ENCODE data around the gene MB.
A peak's percentile ranks its signal among the peaks of the same experiment; 100 is the strongest.
"Not testable (repeated sequence)": the region's sequence is repeated elsewhere in the genome, so short reads cannot be mapped to it uniquely, and the experiment has no call there.

MB gene

DNA sequence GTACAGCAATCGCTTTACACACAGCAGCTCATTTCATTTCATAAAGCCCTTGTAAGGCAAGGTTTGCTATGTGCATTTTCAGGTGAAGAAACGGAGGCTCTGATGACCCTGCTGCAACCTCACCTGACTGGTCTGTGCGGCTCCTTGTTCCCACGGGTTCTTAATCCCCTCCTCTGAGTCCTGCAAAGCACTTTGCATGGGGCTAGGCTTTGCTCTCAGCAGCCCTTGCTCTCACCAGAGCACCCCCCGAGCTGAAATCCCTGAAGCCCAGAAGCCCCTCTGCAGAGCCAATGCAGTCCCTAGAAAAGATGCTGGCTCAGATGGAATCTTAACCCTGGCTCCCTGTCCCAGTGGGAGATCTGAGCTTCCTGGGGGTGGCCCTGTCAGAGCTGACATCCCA, 20.1 kb upstream of the MB start:
- no peak for DNase-seq (ENCODE audit: low read depth)

DNA sequence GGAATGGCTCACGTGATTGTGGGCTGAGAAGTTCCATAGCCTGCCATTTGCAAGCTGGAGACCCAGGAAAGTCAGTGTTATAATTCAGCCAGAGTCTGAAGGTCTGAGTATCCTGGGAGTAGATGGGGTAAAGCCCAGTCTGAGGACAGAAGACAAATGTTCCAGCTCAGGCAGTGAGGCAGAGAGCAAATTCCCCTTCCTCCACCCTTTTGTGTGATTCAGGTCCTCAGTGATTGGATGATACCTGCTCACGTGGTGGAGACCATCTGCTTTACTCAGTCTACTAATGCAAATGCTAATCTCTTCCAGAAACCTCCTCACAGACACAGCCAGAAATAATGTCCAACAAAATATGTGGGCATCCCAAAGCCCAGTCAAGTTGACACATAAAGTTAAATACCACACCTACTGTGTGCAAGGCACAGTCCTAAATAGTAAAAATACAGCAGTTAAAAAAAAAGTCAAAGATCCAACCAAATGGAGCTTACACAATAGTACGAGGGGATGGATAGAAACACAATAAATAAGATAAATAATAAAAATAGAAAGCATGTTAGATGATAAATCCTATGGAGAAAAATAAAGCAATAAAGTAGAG, 17.9 kb upstream of the MB start:
- no peak for DNase-seq (ENCODE audit: low read depth)

DNA sequence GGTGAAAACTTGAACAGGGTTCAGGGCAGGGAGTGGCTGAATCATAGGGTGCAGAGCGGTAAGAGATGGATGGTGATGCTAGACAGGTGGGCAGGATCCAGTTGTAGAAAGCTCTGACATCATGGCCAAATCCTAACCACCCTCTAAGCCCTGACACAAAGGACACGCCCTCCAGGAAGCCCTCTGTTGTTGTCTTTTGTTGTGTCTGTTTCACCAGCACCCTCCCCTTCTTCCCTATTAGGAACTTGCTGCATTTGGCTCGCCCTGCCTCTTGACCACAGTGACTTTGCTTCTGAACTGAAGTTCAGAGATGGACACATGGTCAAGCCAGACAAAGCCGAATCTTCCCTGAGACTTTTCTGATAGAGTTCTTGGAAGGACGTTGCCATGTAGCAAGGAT, 16.9 kb upstream of the MB start:
- DNase-seq (ENCODE audit: low read depth) = no peak

DNA sequence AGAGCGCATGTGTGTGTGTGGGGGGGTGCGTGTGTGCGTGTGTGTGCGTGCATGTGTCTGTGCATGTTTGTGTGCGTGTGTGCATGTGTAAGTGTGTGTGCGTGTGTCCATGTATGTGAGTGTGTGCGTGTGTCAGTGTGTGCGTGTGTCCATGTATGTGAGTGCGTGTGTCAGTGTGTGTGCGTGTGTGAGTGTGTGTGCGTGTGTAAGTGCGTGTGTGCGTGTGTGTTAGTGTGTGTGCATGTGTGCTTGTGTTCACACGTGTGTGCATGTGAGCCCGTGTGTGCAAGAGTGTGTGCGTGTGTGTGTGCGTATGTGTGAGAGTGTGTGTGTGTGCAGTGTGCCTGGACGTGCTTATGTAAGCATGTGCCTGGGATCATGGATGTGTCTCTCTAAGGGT, 16.4 kb upstream of the MB start:
- no peak for DNase-seq (ENCODE audit: low read depth)

DNA sequence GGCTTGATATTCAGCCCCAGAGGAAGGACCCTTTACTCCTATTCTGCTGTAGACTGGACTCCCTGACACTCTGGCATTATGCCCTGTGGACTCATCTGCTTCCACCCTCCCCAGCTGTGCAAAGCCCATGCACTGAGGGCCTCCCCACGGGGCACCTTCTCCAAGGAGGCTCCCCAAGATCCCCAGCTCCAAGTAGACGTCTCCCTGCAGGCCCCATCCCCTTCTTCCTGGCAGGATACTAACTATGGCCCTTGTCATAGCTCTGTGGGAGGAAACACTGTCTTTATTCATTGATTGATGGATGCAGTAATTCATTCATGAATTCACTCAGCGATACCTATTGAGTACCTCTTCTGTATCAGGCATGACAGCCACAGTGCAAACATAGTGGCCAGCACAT, 15.8 kb upstream of the MB start:
- DNase-seq (ENCODE audit: low read depth) = no peak

DNA sequence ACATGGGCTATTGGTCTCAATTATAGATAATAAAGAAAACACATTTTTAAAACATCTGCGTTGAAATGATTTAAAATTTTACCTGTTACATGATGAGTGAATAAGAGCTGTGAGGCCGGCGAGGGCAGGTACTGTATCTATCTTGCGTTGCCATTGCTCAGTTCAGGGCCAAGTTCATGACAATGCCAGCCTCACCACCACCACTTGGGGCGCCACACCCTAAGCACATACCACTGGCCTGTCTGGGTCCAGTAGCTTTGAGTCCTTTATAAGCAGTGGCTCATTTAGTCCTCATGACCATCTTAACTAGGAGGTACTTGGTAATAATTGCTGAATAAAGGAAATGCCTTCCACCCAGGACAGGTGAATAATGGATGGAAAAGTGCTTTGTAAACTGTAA, 14.5 kb upstream of the MB start:
- DNase-seq (ENCODE audit: low read depth) = no peak

DNA sequence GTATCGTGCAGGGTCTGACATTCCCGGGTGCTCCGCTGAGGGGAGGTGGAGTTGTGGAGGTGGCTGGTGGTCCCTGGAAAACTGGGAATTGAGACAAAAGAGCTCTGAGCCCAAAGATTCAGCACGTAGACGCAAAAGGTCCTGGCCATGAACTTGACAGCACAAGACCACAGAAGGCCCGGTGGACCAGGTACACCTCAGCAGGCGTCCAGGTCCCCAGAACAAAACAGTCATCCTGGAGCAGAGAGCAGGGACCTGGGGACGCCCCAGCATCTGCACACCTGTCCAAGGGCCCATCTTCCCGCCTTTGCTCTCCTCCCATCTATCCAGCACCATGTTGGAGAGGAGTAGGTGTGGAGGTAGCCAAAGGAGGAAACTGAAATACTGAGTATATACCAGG, 13.8 kb upstream of the MB start:
- no peak for DNase-seq (ENCODE audit: low read depth)

DNA sequence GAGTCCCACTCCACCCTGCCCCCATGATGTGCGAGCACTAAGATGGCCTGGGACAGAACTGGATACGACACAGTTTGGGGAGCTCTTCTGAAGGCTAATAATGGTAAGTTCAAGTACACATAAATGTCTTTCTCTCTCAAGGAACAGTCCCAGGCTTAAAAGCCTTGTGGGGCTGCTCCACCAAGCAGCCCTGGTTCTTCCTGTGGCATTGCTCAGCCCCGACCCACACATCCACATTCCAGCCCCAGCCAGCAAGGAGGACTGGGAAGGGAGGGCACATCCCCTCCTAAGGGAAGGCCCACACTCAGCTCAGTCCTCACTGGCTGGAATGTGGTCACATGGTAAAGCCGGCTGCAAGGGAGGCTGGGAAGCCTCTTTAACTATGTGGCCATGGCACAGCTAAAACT, 13.3 kb upstream of the MB start:
- no peak for DNase-seq (ENCODE audit: low read depth)

DNA sequence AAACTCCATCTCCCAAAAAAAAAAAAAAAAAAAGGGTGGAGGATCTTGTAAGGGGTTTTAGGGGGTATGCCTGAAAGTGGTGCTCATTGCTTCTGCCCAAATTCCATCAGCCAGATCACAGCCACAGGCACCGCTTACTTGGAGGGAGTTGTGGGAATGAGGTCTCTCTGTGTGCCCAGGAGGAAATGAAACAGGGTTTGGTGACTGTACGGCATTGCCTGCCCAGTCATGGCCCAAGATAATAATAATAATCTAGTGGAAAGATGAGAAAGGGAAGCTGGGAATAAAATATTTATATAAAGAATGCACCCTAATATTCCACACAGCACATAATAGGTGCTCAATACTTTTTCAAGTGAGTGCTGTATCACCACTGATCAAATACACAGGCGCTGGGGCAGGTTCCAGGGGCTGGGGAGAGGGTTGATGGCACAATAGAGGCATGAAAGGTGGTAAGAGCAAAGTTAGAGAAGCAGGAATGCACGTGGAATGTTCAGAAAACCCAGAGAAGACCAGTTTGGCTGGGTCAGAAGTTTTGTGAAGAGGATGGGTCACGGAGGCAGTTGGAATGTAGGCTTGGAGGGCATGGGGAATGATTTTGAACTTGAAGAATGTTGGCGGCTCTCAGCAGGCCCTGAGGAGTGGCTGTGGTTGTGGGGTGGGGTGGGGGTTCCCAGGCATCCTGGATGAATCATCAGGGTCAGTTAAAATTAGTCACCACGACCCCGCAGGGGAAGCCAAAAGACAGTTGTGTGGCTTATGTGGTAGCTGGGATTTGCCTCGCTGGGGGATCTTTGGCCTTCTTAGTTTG, 12.5 kb upstream of the MB start:
- peak; percentile 98 for DNase-seq (ENCODE audit: low read depth)

DNA sequence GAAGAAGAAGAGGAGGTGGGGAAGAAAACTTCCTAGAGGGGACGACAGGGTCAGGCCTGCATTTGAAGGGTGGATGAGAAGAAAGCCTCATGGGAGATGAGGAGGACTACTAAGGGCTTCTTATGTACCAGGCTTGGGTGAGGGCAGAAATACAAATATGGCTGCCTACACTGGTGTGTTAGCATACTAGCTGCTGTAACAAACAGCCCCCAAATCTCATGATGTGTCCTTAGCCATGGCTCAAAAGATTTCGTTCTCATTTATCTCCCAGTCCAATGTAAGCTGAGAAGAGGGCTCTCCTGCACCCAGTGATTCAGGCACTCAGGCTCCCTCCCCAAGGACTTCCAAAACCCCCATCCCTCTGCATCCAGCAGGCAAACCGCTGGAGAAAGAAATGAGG, 11.6 kb upstream of the MB start:
- no peak for DNase-seq (ENCODE audit: low read depth)

DNA sequence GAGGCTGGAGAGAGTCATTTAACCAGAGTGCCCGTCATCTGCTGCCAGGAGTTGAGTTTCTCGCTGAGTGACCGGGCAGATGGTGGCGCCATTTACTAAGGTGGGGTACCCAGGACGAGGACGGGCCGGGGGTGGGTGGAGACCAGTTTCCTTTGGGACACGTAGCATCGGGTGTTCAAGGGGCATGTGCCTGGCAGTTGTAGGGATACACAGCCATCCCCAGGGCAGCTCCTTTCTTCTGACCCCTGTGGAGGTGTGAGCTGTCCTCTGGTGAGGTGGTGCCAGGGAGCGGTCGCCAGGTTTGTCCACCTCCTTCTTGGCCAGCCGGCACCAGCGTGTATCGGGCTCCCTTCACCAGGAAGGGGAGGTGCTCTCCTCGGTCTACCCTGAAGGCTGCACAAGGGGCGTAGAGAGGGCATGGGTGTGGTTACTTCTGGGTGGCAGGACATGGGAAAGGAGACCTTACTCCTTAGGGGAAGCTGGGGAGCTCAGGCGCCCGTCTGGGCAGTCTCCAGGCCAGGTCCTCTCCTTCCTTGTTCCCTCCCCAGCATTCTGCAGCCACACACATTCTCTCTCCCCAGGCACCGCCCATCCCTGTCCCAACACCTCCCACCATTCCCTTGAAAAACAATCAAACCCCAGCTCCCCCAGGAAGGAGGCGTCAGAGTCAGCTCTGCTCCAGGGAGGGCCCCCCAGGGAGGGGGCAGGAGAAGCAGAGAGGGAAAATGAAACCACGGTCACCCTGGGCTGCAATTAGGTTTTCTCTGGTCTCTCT, 10.3 kb upstream of the MB start:
- DNase-seq (ENCODE audit: low read depth) = peak; percentile 91

DNA sequence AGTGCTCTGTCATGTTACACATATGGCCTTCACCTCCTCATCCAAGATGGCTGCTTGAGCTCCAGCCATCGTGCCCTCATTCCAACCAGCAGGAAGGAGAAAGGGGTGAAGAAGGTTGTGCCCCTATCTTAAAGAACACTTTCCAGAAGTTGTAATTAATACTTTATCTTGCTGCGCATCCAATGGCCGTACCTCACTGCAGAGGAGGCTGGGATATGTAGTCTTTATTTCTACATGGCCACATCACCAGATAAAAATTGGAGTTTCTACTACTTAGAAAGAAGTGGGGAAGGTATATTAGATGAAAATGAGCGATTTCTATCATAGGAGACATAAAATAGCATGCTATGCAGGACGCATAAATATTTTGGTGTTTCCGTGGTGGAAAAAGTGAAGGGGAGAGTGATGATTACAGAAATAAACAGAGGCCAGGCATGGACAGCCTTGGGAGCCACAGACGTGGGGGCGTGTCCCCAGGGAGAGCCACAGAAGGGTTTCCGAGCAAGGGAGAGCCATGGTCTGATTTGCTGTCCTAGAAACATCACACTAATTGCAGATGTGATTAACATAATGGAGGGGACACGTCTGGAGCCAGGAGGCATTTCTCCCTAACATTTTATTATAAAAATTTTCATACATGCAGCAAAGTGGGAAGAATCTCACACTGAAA, 8.8 kb upstream of the MB start:
- DNase-seq (ENCODE audit: low read depth) = no peak

DNA sequence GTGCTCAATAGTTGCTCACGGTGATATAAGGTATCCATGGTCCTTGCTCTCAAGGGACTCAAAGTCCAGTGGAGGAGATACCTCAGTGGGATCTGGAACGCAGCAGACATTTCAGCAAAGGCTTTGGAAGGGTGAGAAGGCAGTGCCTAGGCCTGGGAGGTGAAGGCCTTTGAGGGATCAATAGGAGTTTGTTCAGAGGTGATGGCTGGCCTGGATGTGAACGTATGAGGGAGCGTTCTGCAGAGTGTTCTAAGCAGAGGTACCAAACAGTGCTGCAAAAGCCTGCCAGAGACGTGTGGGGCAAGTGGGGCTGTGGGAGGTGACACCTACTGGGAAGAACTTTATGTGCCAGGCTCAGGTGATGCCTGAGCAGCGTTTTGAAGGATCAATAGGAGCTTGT, 7.4 kb upstream of the MB start:
- no peak for DNase-seq (ENCODE audit: low read depth)

DNA sequence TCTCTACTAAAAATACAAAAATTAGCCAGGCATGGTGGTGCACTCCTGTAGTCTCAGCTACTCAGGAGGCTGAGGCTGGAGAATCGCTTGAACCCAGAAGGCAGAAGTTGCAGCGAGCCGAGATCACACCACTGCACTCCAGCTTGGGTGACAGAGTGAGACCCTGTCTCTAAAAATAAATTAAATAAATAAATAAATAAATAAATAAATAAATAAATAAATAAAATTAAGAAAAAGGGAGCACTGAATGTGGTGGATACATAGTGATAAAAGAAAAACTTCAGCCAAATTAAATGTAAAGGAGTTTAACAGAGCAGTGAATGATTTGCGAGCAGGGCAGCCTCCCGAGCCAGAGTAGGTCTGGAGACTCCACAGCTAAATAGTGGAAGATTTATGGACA, 6.8 kb upstream of the MB start:
- DNase-seq (ENCODE audit: low read depth) = not testable (repeated sequence)

DNA sequence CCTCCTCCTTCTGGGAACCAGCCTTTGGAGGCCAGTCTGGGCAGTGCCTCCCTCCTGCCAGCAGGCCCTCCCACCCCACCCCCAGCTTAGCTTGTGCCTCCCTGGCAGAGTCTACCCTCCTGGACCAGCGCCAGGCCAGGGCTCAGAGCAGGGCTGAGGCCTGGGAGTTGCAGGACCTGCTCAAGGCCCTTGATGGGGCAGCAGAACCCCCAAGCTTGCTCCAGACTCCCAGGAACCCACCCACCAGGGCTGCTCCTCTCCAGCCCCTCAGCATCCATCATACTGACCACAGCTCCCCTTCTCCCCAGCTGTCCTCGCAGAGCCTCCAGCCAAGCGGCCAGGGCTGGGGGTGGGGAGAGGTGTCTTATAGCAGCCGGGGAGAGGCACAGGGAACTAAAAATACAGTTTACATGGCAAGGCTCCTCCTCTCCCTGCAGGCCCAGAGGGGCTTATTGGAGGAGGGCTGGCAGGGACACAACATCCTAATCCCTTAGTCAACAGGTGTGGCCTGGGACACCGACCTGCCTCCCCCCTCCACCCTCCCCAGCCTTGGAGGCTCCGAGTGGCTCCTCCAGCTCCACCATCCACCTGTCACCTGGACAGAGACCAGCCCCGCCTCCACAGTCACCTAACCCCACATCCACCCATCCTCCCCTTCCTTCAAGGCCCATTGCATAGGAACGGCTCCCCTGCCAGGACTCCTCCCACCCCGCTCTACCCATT, 5.2 kb upstream of the MB start:
- DNase-seq (ENCODE audit: low read depth) = no peak

DNA sequence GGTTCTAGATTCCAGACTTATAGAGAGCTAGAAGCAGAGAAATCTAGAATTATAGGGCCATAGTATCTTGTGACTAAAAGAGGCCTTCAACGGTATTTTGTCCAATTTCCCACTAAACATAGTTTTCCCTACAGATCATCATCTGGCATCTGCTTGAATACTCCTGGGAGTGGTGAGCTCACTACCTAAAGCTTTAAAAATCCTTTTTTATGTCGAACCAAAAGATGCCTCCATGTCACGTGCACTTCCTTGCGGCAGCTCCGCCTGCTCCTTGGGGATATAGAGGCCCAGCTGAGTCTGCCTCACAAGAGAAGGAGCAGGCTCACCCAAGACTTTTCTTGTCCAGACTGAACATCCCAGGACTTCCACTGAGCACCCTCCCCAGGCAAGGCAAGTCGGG, 4.3 kb upstream of the MB start:
- DNase-seq (ENCODE audit: low read depth) = no peak

DNA sequence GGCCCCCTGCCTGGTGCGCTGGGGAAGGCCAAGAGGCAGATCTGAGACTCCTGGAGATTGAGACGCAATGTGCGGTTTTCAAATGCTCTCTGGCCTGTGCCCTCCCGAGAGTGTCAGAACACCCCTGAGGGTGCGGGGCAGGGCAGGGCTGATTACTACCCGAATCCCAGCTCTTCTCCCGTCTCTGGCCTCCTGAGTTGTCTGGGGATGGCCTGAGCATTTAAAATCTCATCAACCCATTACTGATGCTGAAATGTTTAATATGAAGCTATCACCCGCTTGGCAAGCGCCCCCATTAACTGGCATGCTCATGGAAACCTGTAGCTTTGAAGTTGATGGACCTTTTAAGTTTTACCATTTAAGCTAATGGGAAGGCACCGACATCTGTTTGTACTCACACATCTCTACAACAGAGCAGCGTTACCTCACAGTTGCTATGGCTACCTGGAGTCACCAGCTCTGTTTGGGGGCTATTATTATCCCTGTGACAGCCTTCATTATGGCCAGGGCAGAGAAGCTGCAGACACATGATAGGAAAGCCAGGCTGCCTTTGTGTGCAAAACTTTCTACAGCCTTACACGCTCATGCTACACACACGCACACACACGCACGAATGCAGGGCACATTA, 3.6 kb upstream of the MB start:
- peak; percentile 77 for DNase-seq (ENCODE audit: low read depth)

DNA sequence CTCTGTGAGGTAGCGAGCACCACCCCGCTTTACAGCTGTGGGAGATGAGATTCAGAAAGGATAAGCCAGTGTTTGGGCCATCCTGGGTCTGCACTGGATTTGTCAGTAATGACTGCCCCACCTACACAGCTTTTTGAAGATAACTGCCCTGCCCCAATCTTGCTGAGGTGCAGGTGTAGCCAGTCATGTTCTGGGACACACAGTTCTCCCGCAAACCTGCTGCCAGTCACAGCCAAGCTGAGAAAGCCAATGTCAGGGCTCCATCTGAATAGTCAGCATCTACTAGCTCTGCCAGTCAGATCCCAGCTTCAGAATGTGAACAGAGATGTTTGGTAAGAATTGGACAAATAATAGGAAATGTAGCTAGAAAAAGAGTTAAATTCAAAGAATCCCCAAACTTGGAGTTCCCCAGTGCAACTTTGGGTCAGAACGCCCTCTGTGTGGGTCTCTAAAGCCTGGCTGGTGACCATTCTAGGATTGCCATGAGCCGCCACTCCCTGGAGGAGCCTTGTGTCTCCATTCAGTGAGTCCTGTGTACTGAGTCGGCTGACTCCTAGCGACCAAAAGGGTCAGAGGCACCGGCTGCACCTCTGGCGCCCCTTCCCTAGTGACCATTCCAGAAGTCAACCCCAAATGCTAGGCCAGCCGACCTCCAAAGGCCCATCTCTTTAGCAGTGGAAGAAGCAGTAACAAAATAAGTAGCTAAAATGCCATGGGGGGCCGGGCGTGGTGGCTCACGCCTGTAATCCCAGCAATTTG, 2.4 kb upstream of the MB start:
- no peak for DNase-seq (ENCODE audit: low read depth)

DNA sequence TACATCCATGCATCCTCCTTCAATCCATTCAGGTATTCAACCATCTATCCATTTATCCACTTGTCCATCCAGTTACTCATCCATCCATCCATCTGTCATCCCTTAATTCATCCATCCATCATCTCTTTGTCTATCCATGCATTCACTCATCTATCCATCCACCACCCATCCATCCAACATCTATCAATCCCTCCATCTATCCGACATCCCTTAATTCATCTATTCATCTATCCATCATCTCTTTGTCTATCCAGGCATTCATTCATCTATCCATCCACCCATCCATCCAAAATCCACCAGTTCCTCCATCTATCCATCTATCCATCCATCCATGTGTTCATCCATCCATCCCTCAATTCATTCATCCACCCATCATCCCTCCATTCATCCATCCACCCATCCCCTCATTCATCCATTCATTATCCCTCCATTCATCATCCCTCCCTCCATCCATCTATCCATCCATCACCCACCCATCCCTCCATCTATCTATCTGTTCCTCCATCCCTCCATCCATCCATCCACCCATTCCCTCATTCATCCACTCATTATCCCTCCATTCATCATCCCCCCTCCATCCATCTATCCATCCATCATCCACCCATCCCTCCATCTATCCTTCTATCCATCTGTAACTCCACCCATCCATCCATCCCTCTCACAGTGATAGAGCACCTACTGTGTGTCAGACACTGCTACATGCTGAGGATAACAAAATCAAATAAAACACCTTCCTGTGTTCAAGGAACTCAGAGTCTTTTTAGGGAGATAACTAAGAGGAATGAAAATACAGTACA, 1.5 kb upstream of the MB start:
- no peak for DNase-seq (ENCODE audit: low read depth)

DNA sequence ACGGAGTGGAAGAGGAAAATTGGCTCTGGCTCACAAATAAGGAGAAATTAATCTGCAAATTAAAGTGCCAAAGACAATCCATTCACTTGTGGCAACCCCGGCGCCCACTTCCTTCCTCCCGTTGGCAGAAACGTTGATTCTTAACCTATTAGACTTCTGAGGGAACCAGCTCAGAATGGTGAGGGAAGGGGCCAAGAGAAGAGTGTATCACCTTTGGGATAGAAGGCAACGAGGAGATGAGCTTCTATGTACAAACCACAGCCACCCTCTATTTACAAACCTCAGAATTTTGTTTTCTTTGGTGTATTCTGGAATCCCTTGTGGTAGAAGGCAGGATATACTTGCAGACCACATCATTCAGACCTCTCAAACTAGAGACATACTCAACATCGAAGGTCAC, 1.1 kb downstream of the MB start:
- DNase-seq (ENCODE audit: low read depth) = no peak
